Mesendoderm (in vitro differentiated cells): ENCODE results near the gene OR52K2.

Experiments used
- DNase-seq: peaks from one replicate; pipeline ENCODE4 v3.0.0; 2013
- H2AK5ac ChIP-seq: 2 replicates; pipeline ENCODE4 v1.6.1; 2013; ENCODE audit warnings: low read length, inconsistent platforms
- H2BK120ac ChIP-seq: 2 replicates; pipeline ENCODE4 v1.6.1; 2013; ENCODE audit warnings: low read depth, mild to moderate bottlenecking, low read length, moderate library complexity, mixed read lengths
- H2BK15ac ChIP-seq: replicated peaks from 2 replicates; pipeline ENCODE4 v1.6.1; 2013; ENCODE audit warnings: low read depth, mild to moderate bottlenecking, moderate library complexity
- H2BK5ac ChIP-seq: 2 replicates; pipeline ENCODE4 v1.6.1; 2013; ENCODE audit warnings: low read length, inconsistent platforms
- H3K18ac ChIP-seq: 2 replicates; pipeline ENCODE4 v1.6.1; 2013; ENCODE audit warnings: mild to moderate bottlenecking, low read length, mixed read lengths
- H3K23ac ChIP-seq: one replicate; pipeline ENCODE4 v1.6.1; 2013; ENCODE audit warnings: low read length
- H3K27ac ChIP-seq: 2 replicates; pipeline ENCODE4 v1.5.1; 2013; ENCODE audit warnings: low read depth, mild to moderate bottlenecking, inconsistent platforms, low read length, moderate library complexity
- H3K27me3 ChIP-seq: 2 replicates; pipeline ENCODE4 v1.6.1; 2013; ENCODE audit warnings: low read length, control low read depth, mild to moderate bottlenecking, inconsistent platforms; ENCODE audit not compliant: insufficient read depth, poor library complexity
- H3K36me3 ChIP-seq: 2 replicates; pipeline ENCODE4 v1.6.1; 2013; ENCODE audit warnings: low read length, inconsistent platforms; ENCODE audit not compliant: control insufficient read depth, insufficient read depth
- H3K4ac ChIP-seq: one replicate; pipeline ENCODE4 v1.6.1; 2013; ENCODE audit warnings: low read depth, mild to moderate bottlenecking, low read length, moderate library complexity
- H3K4me1 ChIP-seq: 2 replicates; pipeline ENCODE4 v1.6.1; 2013; ENCODE audit warnings: low read depth, low read length, inconsistent platforms; ENCODE audit not compliant: control insufficient read depth
- H3K4me2 ChIP-seq: 2 replicates; pipeline ENCODE4 v1.6.1; 2013; ENCODE audit warnings: low read length
- H3K4me3 ChIP-seq: 2 replicates; pipeline ENCODE4 v1.5.1; 2013; ENCODE audit warnings: mild to moderate bottlenecking, low read length
- H3K56ac ChIP-seq: one replicate; pipeline ENCODE4 v1.6.1; 2013; ENCODE audit warnings: low read length
- H3K79me1 ChIP-seq: 2 replicates; pipeline ENCODE4 v1.6.1; 2013; ENCODE audit warnings: low read length, inconsistent platforms
- H3K79me2 ChIP-seq: 2 replicates; pipeline ENCODE4 v1.6.1; 2013; ENCODE audit warnings: mild to moderate bottlenecking, low read length; ENCODE audit not compliant: control insufficient read depth, insufficient read depth
- H3K9ac ChIP-seq: 2 replicates; pipeline ENCODE4 v1.6.1; 2013; ENCODE audit warnings: low read length, inconsistent platforms
- H4K5ac ChIP-seq: one replicate; pipeline ENCODE4 v1.6.1; 2013; ENCODE audit warnings: low read length
- H4K8ac ChIP-seq: one replicate; pipeline ENCODE4 v1.6.1; 2013; ENCODE audit warnings: low read depth, mild to moderate bottlenecking, control low read depth, low read length, moderate library complexity
- WGBS: extraction: QIAGEN DNeasy Blood & Tissue Kit; methylation state at CpG from one replicate; pipeline ENCODE4 v1.1.7; 2013; ENCODE audit warnings: low lambda C conversion rate, missing lambda C conversion rate; ENCODE audit not compliant: insufficient coverage; ENCODE audit errors: extremely low coverage; 5-methylcytosine and 5-hydroxymethylcytosine counted together

The OR52K2 gene

DNA sequence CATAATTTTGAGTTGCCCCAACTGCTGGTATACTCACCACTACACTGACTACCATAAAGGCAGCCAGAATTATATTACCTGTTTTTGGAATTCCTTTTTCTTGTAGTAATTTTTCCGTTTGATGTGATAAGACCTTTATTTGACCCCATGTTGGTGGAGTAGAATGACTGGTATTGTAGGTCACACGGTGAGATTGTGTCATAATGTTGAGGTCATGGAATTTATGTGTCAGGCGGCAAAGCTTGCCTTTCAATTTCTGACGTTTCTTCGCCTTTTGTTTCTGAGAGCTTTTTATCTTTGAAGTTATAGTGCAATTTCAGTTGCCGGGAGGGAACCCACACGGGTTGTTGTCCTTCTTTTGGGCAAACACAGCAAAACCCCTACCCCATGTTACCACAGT, 46.4 kb downstream of the OR52K2 start:
- Histone ChIP-seq H3K79me2 (no peaks in the 10 kb centered on the region), H3K27ac (no peak overlapping the region), H3K56ac (no peak overlapping the region), H3K18ac (no peak overlapping the region), H3K4ac (no peak overlapping the region), H3K27me3 (no peaks in the 10 kb centered on the region), H4K5ac (no peak overlapping the region), H2AK5ac (no peak overlapping the region), H3K9ac (no peak overlapping the region), H3K4me3 (no peak overlapping the region), H3K4me2 (no peak overlapping the region), H4K8ac (no peak overlapping the region), H2BK120ac (no peak overlapping the region), H3K4me1 (no peaks in the 10 kb centered on the region), H3K79me1 (no peaks in the 10 kb centered on the region), H2BK15ac (no peak overlapping the region), H3K23ac (no peak overlapping the region), H2BK5ac (no peak overlapping the region), H3K36me3 (no peaks in the 10 kb centered on the region)
- no peak for DNase-seq
- WGBS: no CpG with 5 or more reads among the region's 7 CpGs

GRCh38 chr11:4495986-4496385, 46.9 kb downstream of the OR52K2 start:
- no peak overlapping the region for H3K9ac ChIP-seq
- no peaks in the 10 kb centered on the region for H3K36me3 ChIP-seq
- H3K18ac ChIP-seq: no peak overlapping the region
- H2AK5ac ChIP-seq: no peak overlapping the region
- no peaks in the 10 kb centered on the region for H3K79me1 ChIP-seq
- no peak overlapping the region for H3K4me3 ChIP-seq
- no peak overlapping the region for H3K27ac ChIP-seq
- no peak overlapping the region for H3K56ac ChIP-seq
- H3K27me3 ChIP-seq: no peaks in the 10 kb centered on the region
- no peak overlapping the region for H4K8ac ChIP-seq
- H2BK120ac ChIP-seq: no peak overlapping the region
- H3K4ac ChIP-seq: no peak overlapping the region
- no peak overlapping the region for H4K5ac ChIP-seq
- no CpG with 5 or more reads among the region's 6 CpGs for WGBS
- no peak overlapping the region for H3K23ac ChIP-seq
- no peak overlapping the region for H2BK5ac ChIP-seq
- H3K4me2 ChIP-seq: no peak overlapping the region
- H2BK15ac ChIP-seq: no peak overlapping the region
- DNase-seq: no peak
- no peaks in the 10 kb centered on the region for H3K79me2 ChIP-seq
- H3K4me1 ChIP-seq: no peaks in the 10 kb centered on the region

- Histone ChIP-seq H2BK5ac (no peak overlapping the region), H3K4me3 (no peak overlapping the region), H3K79me2 (no peaks in the 10 kb centered on the region), H3K27ac (no peak overlapping the region), H3K4me2 (no peak overlapping the region), H3K18ac (no peak overlapping the region), H3K27me3 (no peaks in the 10 kb centered on the region), H3K4ac (no peak overlapping the region), H3K4me1 (no peaks in the 10 kb centered on the region), H3K36me3 (no peaks in the 10 kb centered on the region), H3K56ac (no peak overlapping the region), H2BK15ac (no peak overlapping the region), H2AK5ac (no peak overlapping the region), H3K23ac (no peak overlapping the region), H3K9ac (no peak overlapping the region), H3K79me1 (no peaks in the 10 kb centered on the region), H4K8ac (no peak overlapping the region), H4K5ac (no peak overlapping the region), H2BK120ac (no peak overlapping the region)
- no peak for DNase-seq
- no CpG with 5 or more reads among the region's 15 CpGs for WGBS
Measured at GRCh38 chr11:4496557-4497248, 47.6 kb downstream of the OR52K2 start.
